GM21717 (cell line): ENCODE measurements around the gene ABCA12.

Experiments
- ATAC-seq: cut with Tn5 transposase; IDR thresholded peaks from one replicate; pipeline ENCODE4 v1.9.1; 2021; ENCODE audit warnings: mild to moderate bottlenecking, moderate library complexity; ENCODE audit not compliant: unreplicated experiment

Gene ABCA12

DNA sequence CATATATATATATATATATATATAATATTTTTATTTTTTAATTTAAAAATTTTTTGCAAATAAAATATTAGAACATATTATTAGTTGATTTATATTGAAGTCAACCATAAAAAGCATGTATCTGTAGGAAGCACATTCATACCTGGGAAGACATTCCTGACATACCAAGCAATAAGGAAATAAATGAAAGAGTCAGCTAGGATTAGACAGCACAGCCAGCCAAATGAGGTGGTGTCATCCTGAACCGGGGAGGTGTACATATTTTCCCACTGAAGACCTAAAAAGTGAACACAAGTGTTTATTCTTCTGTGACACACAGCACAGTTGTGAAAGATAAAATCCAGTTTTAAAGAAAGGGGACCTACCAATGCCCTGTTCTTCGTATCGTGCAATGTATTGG lies 149.2 kb downstream of the ABCA12 start:
- ATAC-seq = no peak

DNA sequence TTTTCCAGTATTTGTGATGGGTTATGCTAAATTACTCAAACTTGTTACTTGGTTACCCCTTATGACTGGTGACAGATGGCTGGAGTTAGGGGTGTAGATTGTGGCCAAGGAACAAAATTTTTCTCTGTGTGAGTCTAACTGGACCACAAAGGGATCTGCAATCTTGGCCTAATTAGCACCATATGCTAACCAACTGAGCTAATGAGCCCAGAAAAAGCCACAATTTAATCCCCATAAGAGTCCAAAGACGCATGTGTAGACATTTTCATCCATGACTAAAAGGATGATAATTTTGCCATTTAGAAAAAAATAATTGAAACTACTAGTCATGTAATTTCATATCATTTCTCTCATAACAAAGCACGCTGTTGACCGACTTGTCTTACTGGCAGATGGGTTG lies 151.2 kb downstream of the ABCA12 start:
- no peak for ATAC-seq

DNA sequence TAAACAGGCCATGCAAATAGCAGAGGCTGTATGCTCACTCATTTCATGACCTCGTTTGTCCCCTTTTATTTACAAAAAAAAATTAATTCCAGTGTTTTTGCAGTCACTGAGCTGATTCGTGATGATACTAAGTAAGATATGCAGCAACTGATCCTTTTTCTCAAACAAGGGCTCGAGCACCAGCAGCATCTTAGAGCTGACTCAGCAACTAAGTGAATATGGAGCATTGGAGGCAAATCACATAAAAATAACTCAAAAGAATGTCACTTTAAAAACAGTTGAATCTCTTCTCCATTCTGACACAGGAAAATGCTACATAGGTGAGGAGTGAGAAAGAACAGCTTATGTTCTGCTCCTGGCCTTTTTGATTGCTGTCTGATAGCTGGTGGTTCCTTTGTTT lies 152.8 kb downstream of the ABCA12 start:
- ATAC-seq = no peak

DNA sequence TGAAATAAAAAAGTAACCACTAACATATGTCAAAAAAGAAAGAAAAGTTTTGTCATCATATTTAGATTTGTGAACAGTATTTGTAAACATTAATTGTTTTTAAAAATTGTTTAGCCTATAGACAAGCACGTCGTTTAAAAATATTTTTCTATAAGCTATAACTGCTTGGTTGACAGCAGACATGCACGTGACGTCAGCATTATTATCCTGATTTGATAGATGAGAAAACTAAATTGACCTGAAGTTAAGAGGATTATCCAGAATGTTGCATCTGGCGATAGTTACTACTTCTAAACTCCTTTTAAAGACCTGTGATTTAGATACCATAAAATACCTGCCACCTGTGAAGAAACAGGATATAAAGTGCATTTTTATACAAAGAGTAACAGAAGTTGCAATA lies 172.0 kb downstream of the ABCA12 start:
- ATAC-seq = no peak

DNA sequence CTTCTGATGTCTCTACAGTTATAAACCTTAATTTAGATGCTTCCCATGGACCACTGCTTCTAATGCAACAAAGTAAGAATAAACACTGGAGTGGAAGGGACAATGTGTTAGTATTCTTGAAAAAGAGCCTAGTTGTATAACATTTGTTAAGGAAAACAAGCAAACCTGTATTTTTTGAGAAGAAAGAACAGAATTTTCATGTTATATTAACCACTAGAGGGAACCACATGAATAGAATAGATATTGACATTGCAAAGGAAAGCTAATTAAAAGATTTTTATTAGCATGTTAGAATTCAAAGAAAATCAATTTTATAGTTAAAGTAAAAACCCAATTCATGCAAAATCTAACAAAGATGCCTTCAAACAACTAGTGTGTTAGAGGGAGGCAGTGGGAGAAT lies 177.7 kb downstream of the ABCA12 start:
- ATAC-seq = no peak

DNA sequence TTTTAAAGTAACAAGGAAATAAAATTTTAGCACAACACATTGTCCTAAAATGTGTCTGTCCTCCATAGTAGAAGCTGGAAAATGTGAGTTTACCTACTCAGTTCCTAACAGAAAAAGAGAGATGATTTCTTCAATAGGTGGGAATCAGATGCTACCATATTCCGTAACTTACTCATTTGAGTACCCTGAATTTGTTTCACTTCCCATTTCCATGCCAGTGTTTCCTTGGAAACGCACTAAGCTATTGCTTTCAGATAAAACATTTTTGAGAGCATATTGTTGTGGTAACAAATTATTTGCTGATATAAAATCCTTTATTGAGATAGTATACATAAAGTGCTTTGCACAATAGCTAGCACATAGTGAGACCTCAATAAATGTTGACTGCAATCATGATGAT lies 191.5 kb downstream of the ABCA12 start:
- ATAC-seq = no peak

DNA sequence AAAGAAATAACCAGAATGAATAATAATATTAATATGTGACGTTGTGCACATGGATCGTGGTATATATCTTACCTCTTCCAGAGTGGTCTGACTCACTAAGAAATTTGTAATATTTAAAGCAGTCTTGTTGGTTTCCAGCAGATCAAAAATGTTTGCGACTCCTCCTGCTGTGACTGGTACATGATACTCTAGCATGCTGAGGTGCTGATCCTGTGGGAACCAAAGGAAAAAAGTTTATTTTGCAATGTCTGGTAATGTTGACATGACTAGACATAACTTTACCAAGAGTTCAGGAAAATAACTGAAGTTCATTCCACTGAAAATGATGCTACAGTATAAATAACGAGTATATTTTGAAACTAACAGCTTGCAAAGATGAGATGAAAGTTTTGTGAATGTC lies 204.4 kb downstream of the ABCA12 start:
- no peak for ATAC-seq

DNA sequence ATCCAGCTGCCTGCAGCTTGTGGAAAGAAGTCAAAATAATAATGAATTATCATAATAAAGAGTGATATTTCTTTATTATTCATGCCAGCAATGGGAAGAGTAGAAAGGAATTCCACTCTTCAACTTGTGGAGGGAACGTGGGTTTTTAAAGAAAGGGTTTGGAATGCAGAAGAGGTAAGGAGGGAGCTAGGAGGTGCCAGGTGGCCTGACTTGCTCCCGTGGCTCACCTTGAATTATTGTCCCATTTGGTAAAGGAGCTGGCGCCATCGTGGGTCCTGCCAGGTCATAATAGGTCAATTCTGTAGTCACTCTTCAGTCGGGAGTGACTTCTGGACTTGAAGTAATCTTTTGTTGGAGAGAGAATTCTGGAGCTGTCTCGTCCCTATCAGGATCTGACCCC lies 233.8 kb downstream of the ABCA12 start:
- ATAC-seq = no peak

DNA sequence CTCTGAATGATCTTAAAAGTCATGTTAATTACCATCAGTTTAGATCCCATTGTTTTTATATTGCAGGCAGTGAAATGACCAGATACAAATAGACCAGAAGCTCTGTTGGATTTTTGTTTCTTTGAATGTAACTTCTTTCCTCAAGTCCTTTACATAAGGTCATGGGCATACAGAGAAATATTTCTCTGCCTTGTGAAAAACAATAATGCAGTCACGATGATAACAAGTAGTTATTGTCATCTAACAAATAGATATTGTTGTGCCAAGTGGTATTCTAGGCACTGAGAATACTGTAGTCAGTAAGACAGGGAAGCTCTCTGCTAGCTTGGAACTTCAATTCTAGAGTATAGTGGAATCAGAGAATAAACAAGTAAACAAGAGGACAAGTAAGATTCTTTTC lies 234.2 kb downstream of the ABCA12 start:
- ATAC-seq = no peak

DNA sequence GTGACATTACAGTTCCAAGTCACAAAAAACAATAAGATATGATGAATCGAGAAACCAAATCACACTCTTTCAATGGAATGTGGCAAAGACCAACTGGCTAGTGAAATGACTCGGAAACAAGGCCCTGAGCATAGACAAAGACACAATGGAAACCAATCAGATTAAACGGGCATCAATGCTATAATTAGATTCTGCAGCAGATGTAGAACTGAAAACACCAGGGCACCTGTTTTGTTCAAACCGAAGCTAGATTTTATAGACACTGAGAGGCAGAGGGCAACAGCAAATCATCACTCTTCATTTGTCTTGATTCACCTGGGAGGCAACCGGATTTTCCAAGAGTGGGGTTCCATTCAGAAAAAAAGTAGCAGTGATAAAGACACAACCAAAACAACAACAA lies 236.1 kb downstream of the ABCA12 start:
- no peak for ATAC-seq

DNA sequence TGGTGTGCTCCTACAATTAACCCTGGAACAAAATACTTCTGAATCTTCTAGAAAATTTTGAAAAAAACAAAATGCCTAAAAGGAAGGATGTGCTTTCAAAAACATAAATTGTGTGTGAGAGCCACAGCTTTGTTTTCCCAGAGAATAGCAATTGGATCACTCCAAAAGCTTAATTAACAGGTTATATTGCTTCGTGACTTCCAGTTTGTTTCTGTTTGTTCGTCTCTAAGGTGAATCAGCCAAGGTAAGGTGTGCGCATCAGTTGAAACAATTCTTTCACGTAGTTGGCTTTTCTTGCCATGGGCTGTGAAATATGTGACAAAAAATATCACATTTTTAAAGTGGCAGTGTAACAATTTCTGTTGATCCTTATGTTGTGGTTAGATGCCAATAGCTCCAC lies 238.7 kb downstream of the ABCA12 start:
- no peak for ATAC-seq

DNA sequence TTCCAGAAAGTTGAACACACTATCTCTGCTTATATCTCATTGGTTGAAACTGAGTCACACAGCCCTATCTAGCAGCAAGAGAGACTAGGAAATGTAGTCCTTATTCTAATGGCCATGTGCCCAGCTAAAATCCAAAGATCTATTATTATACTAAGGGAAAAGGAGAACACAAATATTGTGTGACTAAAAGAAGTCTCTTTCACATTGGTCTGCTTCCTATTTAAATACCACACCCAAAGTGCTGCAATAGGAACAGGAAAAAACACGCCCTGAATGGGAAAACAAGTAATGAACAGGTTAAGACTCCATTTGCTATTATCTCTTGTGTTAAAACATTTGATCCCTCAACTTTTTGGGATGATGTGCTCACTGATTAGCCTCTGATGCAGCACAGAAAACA lies 242.2 kb downstream of the ABCA12 start:
- ATAC-seq = no peak

DNA sequence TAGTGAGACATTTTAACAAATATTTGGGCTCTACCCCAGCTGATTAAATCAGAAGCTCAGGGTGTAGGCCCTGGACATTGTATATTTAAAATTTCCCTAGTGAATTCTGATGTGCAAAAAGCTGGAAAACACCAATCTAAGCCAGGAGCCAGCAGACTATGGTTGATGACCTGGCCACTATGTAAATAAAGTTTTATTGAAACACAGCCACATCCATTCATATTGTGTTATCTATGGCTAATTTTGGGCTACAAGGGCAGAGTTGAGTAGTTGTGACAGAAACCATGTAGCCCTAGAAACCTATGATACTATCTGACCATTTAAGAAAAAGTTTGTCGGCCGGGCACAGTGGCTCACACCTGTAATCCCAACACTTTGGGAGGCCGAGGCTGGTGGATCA lies 243.0 kb downstream of the ABCA12 start:
- ATAC-seq = no peak

DNA sequence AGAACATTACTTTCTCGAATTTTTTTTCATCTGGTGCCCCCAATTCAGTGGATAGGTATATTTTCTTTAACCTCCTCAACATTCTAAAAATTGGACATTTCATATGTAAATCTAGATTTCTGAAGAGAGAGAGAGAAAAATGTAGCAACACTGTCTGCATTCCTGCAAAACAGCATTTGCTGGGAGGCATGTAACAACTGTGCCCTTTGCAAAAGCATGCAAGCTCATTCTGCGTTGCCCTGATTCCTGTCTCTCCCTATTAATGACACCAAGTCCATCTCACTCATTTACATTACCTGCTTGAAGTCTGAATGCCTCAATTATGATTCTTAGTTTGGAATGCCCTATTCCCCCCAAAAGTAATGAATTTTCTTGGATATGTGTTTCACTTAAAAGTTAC lies 249.1 kb downstream of the ABCA12 start:
- ATAC-seq = no peak

DNA sequence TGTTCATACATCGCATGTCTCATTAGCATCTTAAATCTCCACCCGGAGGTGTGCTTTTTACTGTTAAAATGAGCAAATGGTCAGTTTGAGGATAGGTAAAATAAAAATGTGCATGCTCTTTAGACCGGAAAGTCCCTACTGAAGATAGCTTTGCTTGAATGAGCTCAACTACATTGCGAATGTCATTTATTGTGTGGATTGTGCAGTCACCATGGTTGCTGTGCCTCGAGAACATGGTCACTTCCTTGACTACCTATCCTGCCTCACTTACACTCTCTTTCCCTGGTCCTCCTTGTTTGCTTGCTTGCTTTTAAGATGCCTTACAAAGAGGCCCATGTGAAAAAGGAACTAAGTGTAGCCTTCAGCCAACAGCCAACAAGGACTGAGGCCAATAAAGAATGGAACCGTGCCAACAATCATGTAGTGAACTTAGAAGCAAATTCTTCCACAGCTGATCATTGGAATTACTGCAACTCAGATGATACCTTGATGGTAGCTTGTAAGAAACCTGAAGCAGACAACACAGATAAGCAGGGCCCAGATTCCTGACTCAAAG lies 256.7 kb downstream of the ABCA12 start:
- no peak for ATAC-seq
